H1 (cell line): ENCODE results near the gene LRRC49.

Experiments used
- CBX5 ChIP-seq: fragments of 300-800, 300-1000 bp; sonication (generic); IDR thresholded peaks from 2 replicates; pipeline ENCODE4 v1.7.1; 2016; ENCODE audit warnings: antibody characterized with exemption, low read length, low read depth
- MAFK ChIP-seq: IDR thresholded peaks from 2 replicates; pipeline ENCODE4 v1.6.1; 2012; ENCODE audit warnings: low read depth, mild to moderate bottlenecking, improper control_type of control experiment, low read length
- NRF1 ChIP-seq: IDR thresholded peaks from 2 replicates; pipeline ENCODE4 v1.6.1; 2011; ENCODE audit warnings: mild to moderate bottlenecking, low read depth, low read length, improper control_type of control experiment
- POLR2A ChIP-seq, 2 experiments: IDR thresholded peaks; 1 replicate in 1 of 2; 2 replicates in 1 of 2; pipeline ENCODE4 v1.6.1; 2011; ENCODE audit warnings: low read depth in 2 of 2, low read length in 2 of 2, mild to moderate bottlenecking in 2 of 2; ENCODE audit errors: control extremely low read depth in 1 of 2
- POLR2AphosphoS5 ChIP-seq: IDR thresholded peaks from 2 replicates; pipeline ENCODE4 v1.6.1; 2011; ENCODE audit warnings: low read depth, low read length
- RFX5 ChIP-seq: IDR thresholded peaks from 2 replicates; pipeline ENCODE4 v1.6.1; 2011; ENCODE audit warnings: low read depth, low read length, improper control_type of control experiment, borderline replicate concordance
- SP2 ChIP-seq: IDR thresholded peaks from 2 replicates; pipeline ENCODE4 v1.6.1; 2012; ENCODE audit warnings: mild to moderate bottlenecking, low read length, inconsistent platforms
- TF ChIP-seq, protein P1 (sequence below), 3 experiments: IDR thresholded peaks; 1 replicate in 2 of 3; 2 replicates in 1 of 3; pipeline versions ENCODE4 v1.5.1 to v1.6.1; 2011; ENCODE audit warnings: low read length in 3 of 3, mild to moderate bottlenecking in 3 of 3, inconsistent platforms in 2 of 3, low read depth in 1 of 3, moderate library complexity in 1 of 3; ENCODE audit not compliant: insufficient read depth in 1 of 3; ENCODE audit errors: control extremely low read depth in 1 of 3
- TF ChIP-seq, protein P2 (sequence below): IDR thresholded peaks from 2 replicates; pipeline ENCODE4 v1.6.1; 2012; ENCODE audit warnings: low read length, inconsistent platforms

DNA sequence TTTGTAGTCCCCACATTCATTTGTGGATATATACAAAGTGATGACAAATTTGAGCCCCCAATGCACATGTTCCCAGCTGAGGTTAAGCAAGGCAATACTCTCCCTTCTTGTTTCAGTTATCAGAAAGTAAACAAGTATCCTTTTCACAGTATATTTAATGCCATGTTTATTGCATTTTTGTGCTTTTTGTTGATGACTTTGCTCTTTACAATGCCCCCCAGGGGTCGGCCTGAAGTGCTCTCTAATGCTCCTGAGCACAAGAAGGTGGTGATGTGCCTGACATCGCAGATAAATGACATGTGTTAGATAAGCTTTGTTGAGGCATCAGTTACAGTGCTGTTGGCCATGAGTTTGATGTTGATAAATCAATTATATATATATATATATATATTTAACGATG is 165.0 kb downstream of the LRRC49 start:
- no peak for TF ChIP-seq POLR2AphosphoS5
- TF ChIP-seq, protein P1, sequence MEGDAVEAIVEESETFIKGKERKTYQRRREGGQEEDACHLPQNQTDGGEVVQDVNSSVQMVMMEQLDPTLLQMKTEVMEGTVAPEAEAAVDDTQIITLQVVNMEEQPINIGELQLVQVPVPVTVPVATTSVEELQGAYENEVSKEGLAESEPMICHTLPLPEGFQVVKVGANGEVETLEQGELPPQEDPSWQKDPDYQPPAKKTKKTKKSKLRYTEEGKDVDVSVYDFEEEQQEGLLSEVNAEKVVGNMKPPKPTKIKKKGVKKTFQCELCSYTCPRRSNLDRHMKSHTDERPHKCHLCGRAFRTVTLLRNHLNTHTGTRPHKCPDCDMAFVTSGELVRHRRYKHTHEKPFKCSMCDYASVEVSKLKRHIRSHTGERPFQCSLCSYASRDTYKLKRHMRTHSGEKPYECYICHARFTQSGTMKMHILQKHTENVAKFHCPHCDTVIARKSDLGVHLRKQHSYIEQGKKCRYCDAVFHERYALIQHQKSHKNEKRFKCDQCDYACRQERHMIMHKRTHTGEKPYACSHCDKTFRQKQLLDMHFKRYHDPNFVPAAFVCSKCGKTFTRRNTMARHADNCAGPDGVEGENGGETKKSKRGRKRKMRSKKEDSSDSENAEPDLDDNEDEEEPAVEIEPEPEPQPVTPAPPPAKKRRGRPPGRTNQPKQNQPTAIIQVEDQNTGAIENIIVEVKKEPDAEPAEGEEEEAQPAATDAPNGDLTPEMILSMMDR (IDR thresholded peaks at IDR 0.05; ENCODE audit: control extremely low read depth in 1 of 3, insufficient read depth in 1 of 3, low read depth in 1 of 3, low read length in 3 of 3), result no peak
- no peak for TF ChIP-seq CBX5
- TF ChIP-seq NRF1, result no peak
- no peak for TF ChIP-seq MAFK
- no peak for TF ChIP-seq SP2
- no peak for TF ChIP-seq POLR2A (IDR thresholded peaks at IDR 0.05; ENCODE audit: control extremely low read depth in 1 of 2, low read depth in 2 of 2, low read length in 2 of 2)
- TF ChIP-seq RFX5, result no peak
- TF ChIP-seq, protein P2, sequence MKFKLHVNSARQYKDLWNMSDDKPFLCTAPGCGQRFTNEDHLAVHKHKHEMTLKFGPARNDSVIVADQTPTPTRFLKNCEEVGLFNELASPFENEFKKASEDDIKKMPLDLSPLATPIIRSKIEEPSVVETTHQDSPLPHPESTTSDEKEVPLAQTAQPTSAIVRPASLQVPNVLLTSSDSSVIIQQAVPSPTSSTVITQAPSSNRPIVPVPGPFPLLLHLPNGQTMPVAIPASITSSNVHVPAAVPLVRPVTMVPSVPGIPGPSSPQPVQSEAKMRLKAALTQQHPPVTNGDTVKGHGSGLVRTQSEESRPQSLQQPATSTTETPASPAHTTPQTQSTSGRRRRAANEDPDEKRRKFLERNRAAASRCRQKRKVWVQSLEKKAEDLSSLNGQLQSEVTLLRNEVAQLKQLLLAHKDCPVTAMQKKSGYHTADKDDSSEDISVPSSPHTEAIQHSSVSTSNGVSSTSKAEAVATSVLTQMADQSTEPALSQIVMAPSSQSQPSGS, result no peak
